ENCODE measurements around the gene STYX. TPM values are rescaled to one million over a fixed set of nuclear protein-coding genes. Genes with fewer than 3 reads are reported as not detected.

The STYX gene
- total and polyA plus RNA-seq, 2 of the 8 experiments (the other 6 are each of a cell fraction or from before 2014, with no cell fraction given): 8.3 to 29.0 TPM

DNA sequence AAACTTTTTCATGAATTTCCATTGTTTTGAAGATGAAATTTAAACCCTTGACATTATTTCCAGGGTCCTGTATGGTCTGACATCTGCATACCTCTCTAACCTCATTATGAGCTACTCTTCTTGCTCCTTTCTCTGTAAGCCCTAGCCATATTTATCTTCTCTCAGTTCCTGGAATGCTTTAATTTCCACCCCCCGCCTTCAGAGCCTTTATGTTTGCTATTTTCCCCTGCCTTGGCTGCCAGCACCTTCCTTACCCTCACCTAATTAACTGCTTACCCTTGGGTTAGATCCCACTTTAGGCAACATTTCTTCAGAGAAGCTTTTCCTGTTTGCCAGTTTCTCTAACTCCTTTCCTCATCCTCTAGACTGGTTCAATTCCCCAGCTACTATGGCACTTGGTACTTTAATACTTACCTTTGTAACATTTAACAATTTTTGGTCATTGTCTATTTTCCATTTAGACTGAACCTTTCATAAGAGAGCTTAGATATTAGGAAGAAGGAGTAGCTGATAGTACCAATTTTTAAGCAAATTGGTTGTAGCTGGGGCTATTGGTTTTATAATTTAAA lies 6.0 kb downstream of the STYX start (continued):
- TF ChIP-seq, protein P1, sequence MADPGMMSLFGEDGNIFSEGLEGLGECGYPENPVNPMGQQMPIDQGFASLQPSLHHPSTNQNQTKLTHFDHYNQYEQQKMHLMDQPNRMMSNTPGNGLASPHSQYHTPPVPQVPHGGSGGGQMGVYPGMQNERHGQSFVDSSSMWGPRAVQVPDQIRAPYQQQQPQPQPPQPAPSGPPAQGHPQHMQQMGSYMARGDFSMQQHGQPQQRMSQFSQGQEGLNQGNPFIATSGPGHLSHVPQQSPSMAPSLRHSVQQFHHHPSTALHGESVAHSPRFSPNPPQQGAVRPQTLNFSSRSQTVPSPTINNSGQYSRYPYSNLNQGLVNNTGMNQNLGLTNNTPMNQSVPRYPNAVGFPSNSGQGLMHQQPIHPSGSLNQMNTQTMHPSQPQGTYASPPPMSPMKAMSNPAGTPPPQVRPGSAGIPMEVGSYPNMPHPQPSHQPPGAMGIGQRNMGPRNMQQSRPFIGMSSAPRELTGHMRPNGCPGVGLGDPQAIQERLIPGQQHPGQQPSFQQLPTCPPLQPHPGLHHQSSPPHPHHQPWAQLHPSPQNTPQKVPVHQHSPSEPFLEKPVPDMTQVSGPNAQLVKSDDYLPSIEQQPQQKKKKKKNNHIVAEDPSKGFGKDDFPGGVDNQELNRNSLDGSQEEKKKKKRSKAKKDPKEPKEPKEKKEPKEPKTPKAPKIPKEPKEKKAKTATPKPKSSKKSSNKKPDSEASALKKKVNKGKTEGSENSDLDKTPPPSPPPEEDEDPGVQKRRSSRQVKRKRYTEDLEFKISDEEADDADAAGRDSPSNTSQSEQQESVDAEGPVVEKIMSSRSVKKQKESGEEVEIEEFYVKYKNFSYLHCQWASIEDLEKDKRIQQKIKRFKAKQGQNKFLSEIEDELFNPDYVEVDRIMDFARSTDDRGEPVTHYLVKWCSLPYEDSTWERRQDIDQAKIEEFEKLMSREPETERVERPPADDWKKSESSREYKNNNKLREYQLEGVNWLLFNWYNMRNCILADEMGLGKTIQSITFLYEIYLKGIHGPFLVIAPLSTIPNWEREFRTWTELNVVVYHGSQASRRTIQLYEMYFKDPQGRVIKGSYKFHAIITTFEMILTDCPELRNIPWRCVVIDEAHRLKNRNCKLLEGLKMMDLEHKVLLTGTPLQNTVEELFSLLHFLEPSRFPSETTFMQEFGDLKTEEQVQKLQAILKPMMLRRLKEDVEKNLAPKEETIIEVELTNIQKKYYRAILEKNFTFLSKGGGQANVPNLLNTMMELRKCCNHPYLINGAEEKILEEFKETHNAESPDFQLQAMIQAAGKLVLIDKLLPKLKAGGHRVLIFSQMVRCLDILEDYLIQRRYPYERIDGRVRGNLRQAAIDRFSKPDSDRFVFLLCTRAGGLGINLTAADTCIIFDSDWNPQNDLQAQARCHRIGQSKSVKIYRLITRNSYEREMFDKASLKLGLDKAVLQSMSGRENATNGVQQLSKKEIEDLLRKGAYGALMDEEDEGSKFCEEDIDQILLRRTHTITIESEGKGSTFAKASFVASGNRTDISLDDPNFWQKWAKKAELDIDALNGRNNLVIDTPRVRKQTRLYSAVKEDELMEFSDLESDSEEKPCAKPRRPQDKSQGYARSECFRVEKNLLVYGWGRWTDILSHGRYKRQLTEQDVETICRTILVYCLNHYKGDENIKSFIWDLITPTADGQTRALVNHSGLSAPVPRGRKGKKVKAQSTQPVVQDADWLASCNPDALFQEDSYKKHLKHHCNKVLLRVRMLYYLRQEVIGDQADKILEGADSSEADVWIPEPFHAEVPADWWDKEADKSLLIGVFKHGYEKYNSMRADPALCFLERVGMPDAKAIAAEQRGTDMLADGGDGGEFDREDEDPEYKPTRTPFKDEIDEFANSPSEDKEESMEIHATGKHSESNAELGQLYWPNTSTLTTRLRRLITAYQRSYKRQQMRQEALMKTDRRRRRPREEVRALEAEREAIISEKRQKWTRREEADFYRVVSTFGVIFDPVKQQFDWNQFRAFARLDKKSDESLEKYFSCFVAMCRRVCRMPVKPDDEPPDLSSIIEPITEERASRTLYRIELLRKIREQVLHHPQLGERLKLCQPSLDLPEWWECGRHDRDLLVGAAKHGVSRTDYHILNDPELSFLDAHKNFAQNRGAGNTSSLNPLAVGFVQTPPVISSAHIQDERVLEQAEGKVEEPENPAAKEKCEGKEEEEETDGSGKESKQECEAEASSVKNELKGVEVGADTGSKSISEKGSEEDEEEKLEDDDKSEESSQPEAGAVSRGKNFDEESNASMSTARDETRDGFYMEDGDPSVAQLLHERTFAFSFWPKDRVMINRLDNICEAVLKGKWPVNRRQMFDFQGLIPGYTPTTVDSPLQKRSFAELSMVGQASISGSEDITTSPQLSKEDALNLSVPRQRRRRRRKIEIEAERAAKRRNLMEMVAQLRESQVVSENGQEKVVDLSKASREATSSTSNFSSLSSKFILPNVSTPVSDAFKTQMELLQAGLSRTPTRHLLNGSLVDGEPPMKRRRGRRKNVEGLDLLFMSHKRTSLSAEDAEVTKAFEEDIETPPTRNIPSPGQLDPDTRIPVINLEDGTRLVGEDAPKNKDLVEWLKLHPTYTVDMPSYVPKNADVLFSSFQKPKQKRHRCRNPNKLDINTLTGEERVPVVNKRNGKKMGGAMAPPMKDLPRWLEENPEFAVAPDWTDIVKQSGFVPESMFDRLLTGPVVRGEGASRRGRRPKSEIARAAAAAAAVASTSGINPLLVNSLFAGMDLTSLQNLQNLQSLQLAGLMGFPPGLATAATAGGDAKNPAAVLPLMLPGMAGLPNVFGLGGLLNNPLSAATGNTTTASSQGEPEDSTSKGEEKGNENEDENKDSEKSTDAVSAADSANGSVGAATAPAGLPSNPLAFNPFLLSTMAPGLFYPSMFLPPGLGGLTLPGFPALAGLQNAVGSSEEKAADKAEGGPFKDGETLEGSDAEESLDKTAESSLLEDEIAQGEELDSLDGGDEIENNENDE (IDR thresholded peaks at IDR 0.05; ENCODE audit: insufficient replicate concordance, low read length): no peak
- TF ChIP-seq RXRA (IDR thresholded peaks at IDR 0.05; ENCODE audit: insufficient read depth, low read depth, low read length): no peak
- TF ChIP-seq HDAC2 (IDR thresholded peaks at IDR 0.05; ENCODE audit: borderline replicate concordance in 1 of 2, low read depth in 2 of 2, low read length in 2 of 2): no peak
- no peak for TF ChIP-seq PHF8 (conservative IDR thresholded peaks at IDR 0.05; ENCODE audit: low read depth, low read length)
- TF ChIP-seq SP2 (IDR thresholded peaks at IDR 0.05; ENCODE audit: low read length): no peak
- TF ChIP-seq JUN (IDR thresholded peaks at IDR 0.05; ENCODE audit: low read depth, low read length): no peak
- no peak for TF ChIP-seq MAFK (IDR thresholded peaks at IDR 0.05; ENCODE audit: low read depth, low read length)
- TF ChIP-seq KDM5A (IDR thresholded peaks at IDR 0.05; ENCODE audit: low read length): no peak
- TF ChIP-seq, protein P2, sequence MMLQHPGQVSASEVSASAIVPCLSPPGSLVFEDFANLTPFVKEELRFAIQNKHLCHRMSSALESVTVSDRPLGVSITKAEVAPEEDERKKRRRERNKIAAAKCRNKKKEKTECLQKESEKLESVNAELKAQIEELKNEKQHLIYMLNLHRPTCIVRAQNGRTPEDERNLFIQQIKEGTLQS (IDR thresholded peaks at IDR 0.05; ENCODE audit: insufficient read depth, low read depth, low read length): no peak
- no peak for TF ChIP-seq KDM1A (IDR thresholded peaks at IDR 0.05; ENCODE audit: borderline replicate concordance, low read length)

All from H1 (cell line).